ENCODE measurements around the gene RPS23. TPM values are rescaled to one million over a fixed set of nuclear protein-coding genes. Genes with fewer than 3 reads are reported as not detected.

RPS23 gene
- total RNA-seq, 4 donors from 2014 or later, result 1,596 to 2,915 (median 2,211) TPM

GRCh38 chr5:82246960-82247574, 31.1 kb downstream of the RPS23 start:
- 100% methylated on average over 1 of the region's 1 CpG for WGBS, 2 donors
- Histone ChIP-seq H3K36me3 (no peaks in the 10 kb centered on the region), H3K9me3 (no peaks in the 10 kb centered on the region), H3K27ac (no peak overlapping the region), H3K4me3 (replicated peaks in 1 of 3) (no peak overlapping the region), H3K27me3 (no peaks in the 10 kb centered on the region), H3K4me1 (no peaks in the 10 kb centered on the region)
- DNase-seq, result no peak
- TF ChIP-seq CTCF (IDR thresholded peaks at IDR 0.05), result no peak
- no peak for TF ChIP-seq POLR2A (IDR thresholded peaks at IDR 0.05)
- intact Hi-C loops (cut with DNase I), result no loop called here

- no peaks in the 10 kb centered on the region for H3K9me3 ChIP-seq
- DNase-seq, result no peak
- no peak overlapping the region for H3K27ac ChIP-seq
Measured at GRCh38 chr5:82244854-82245635, 33.1 kb downstream of the RPS23 start.

GRCh38 chr5:82244151-82244550, 34.0 kb downstream of the RPS23 start:
- H3K36me3 ChIP-seq, result no peaks in the 10 kb centered on the region
- WGBS, 2 donors, result 92 to 100% methylated on average over 2 of the region's 2 CpGs
- intact Hi-C loops (cut with DNase I), result no loop called here
- H3K4me3 ChIP-seq (replicated peaks in 1 of 3), result no peak overlapping the region
- no peaks in the 10 kb centered on the region for H3K9me3 ChIP-seq
- H3K27me3 ChIP-seq, result no peaks in the 10 kb centered on the region
- no peak for DNase-seq
- H3K4me1 ChIP-seq, result no peaks in the 10 kb centered on the region
- TF ChIP-seq POLR2A (IDR thresholded peaks at IDR 0.05) (no peak), CTCF (IDR thresholded peaks at IDR 0.05) (no peak)
- H3K27ac ChIP-seq, result no peak overlapping the region

More at GRCh38 chr5:82244854-82245635, 33.1 kb downstream of the RPS23 start:
- intact Hi-C loops (cut with DNase I), result no loop called here
- H3K27me3 ChIP-seq, result no peaks in the 10 kb centered on the region
- H3K4me3 ChIP-seq (replicated peaks in 1 of 3), result no peak overlapping the region
- no peaks in the 10 kb centered on the region for H3K36me3 ChIP-seq
- 58 to 63% methylated on average over 6 of the region's 6 CpGs for WGBS, 2 donors
- no peak for TF ChIP-seq POLR2A (IDR thresholded peaks at IDR 0.05)
- TF ChIP-seq CTCF (IDR thresholded peaks at IDR 0.05), result peak in 3 of 6 experiments; percentile 9 to 37 (median 30)
- no peaks in the 10 kb centered on the region for H3K4me1 ChIP-seq

- Histone ChIP-seq H3K4me3 (replicated peaks in 1 of 3) (no peak overlapping the region), H3K27me3 (no peaks in the 10 kb centered on the region), H3K27ac (no peak overlapping the region), H3K36me3 (no peaks in the 10 kb centered on the region), H3K9me3 (no peaks in the 10 kb centered on the region), H3K4me1 (no peaks in the 10 kb centered on the region)
- intact Hi-C loops (cut with DNase I), result no loop called here
- DNase-seq, result no peak
- WGBS, 2 donors, result 75 to 83% methylated on average over 5 of the region's 5 CpGs
- TF ChIP-seq CTCF (IDR thresholded peaks at IDR 0.05) (no peak), POLR2A (IDR thresholded peaks at IDR 0.05) (no peak)
Measured at GRCh38 chr5:82234885-82235284, 43.3 kb downstream of the RPS23 start.

Data from thyroid gland (tissue), 4 donors.